Kidney epithelial cell (primary cell): ENCODE measurements around the gene GRM8. TPM values are rescaled to one million over a fixed set of nuclear protein-coding genes. Genes with fewer than 3 reads are reported as not detected.

Experiments used
- DNase-seq: peaks from one replicate; pipeline ENCODE4 v3.0.0-alpha.2; 2010; ENCODE audit warnings: low read depth
- H3K27me3 ChIP-seq: 2 replicates; pipeline ENCODE4 v1.6.0; 2011; ENCODE audit warnings: low read length; ENCODE audit not compliant: control insufficient read depth, insufficient read depth
- H3K36me3 ChIP-seq: 2 replicates; pipeline ENCODE4 v1.5.1; 2011; ENCODE audit warnings: low read length; ENCODE audit not compliant: control insufficient read depth, insufficient read depth
- H3K4me3 ChIP-seq: 2 replicates; pipeline ENCODE4 v1.5.1; 2011; ENCODE audit warnings: low read depth, mild to moderate bottlenecking, control low read depth, low read length
- CTCF ChIP-seq: IDR thresholded peaks from 2 replicates; pipeline ENCODE4 v1.5.1; 2011; ENCODE audit warnings: mild to moderate bottlenecking, moderate library complexity, low read length, control low read depth, inconsistent platforms; ENCODE audit not compliant: insufficient read depth, poor library complexity, severe bottlenecking
- total RNA-seq: library from RNA; depleted of rRNA; stranded (reverse); fragments of >200 nt; gene quantifications from 2 replicates; pipeline ENCODE4 v1.2.3, GENCODE V29; 2015

The GRM8 gene
- total RNA-seq, 1 donor from 2014 or later = 0.17 TPM

DNA sequence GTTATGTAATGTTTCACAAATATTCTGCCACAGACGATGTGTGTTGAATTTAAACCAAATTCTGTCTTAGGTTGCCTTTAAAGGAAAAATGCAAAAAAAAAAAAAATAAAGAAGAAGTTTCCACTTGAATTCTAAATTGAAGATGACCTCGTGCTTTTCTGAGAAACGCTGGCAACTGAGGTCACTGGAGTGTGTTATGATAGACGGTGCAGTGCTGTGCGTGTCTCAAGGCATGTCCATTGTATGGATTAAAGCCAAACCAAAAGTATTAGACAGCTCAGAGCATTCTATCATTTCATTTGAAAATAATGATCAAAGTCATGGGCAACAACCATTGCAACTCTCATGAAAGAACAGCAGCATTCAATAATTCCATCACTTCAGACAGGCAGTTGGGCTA is 483.9 kb downstream of the GRM8 start:
- Histone ChIP-seq H3K4me3 (no peak overlapping the region), H3K27me3 (no peaks in the 10 kb centered on the region), H3K36me3 (no peaks in the 10 kb centered on the region)
- no peak for DNase-seq
- TF ChIP-seq CTCF = no peak

- Histone ChIP-seq H3K27me3 (no peaks in the 10 kb centered on the region), H3K4me3 (no peak overlapping the region), H3K36me3 (no peaks in the 10 kb centered on the region)
- no peak for DNase-seq
- no peak for TF ChIP-seq CTCF
Measured at GRCh38 chr7:126760914-126761577, 491.7 kb downstream of the GRM8 start.

- no peak for TF ChIP-seq CTCF
- no peak for DNase-seq
- Histone ChIP-seq H3K4me3 (no peak overlapping the region), H3K36me3 (no peaks in the 10 kb centered on the region), H3K27me3 (no peaks in the 10 kb centered on the region)
Measured at GRCh38 chr7:126755381-126755780, 497.4 kb downstream of the GRM8 start.

DNA sequence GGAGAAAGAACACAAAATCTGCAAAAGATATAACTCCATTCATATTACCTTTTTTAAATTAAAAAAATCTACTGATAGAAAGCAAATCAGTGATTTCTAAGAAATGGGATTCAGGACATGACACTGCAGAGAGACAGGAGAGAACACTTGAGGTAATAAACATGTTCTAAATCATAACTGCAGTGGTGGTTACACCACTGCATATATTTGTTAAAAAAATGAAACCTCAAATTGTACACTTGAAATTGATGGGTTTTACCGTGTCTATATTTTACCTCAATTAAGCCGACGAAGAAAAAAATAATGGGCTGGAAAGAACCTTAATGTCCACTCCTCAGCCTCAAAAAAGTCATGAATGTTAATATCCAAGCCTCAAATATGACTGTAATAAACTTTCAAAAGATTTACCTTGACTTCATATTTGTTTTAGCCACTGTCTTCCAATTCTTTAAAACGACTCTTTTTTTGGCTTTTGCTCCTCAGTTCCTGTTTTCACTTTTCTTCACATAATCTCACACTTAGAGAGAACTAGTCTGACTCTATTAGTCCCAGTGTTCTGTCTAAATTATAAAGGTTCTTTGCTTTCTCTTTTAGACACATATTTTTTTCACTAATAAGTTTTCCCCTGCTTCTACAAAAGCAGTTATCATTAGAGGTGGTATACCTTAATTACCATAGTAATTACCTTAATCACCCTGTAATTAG is 502.4 kb downstream of the GRM8 start:
- Histone ChIP-seq H3K36me3 (no peaks in the 10 kb centered on the region), H3K27me3 (no peaks in the 10 kb centered on the region), H3K4me3 (no peak overlapping the region)
- no peak for DNase-seq
- no peak for TF ChIP-seq CTCF

DNA sequence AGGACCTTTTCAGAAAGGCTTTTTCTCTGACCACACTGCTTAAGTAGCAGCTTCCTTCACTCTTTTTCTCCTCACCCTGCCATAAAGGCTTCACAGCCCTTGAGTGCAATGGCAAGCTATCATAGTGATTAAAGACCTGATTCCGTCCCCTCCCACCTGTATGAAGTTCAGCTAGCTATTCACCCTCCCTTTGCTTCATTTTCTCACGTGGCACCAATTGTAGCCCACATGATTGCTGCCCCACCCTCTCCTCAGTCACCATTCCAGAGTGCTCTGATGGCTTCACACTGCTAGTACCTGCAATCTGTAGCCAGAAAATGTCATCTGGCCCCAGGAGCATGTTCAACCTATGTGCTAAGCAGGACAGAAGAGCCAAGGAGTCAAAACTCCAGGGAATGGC is 523.8 kb downstream of the GRM8 start:
- no peak for DNase-seq
- no peak for TF ChIP-seq CTCF
- Histone ChIP-seq H3K36me3 (no peaks in the 10 kb centered on the region), H3K4me3 (no peak overlapping the region), H3K27me3 (no peaks in the 10 kb centered on the region)

- H3K36me3 ChIP-seq = no peaks in the 10 kb centered on the region
- DNase-seq = peak; percentile 5
- H3K27me3 ChIP-seq = no peaks in the 10 kb centered on the region
- TF ChIP-seq CTCF = no peak
- no peak overlapping the region for H3K4me3 ChIP-seq
Measured at GRCh38 chr7:126727930-126728391, 524.8 kb downstream of the GRM8 start.
